KBM-7 (cell line): ENCODE measurements around the gene GLRA2.
"Not testable (repeated sequence)": the region's sequence is repeated elsewhere in the genome, so short reads cannot be mapped to it uniquely, and the experiment has no call there.

ENCODE experiments used
- DNase-seq: peaks from one replicate; pipeline ENCODE4 v3.0.0-alpha.2; 2015
- in situ Hi-C: fragments of 300-500 bp; cut with MboI; formaldehyde crosslinking; loops from 2 replicates; pipeline ENCODE4 v1.14.3; 2020; ENCODE audit warnings: low sequenced_read_pairs, low pct_unique_long_range_greater_than_20kb, mixed read lengths

Gene GLRA2

GRCh38 chrX:14590216-14590615 lies 60.9 kb downstream of the GLRA2 start:
- in situ Hi-C loops, result no loop called here
- no peak for DNase-seq

- no peak for DNase-seq
- in situ Hi-C loops, result no loop called here
Measured at GRCh38 chrX:14590693-14591424, 61.5 kb downstream of the GLRA2 start.

- in situ Hi-C loops, result no loop called here
- no peak for DNase-seq
Measured at GRCh38 chrX:14591976-14592375, 62.6 kb downstream of the GLRA2 start.

GRCh38 chrX:14594521-14594920 lies 65.2 kb downstream of the GLRA2 start:
- in situ Hi-C loops, result no loop called here
- no peak for DNase-seq

GRCh38 chrX:14598330-14598729 lies 69.0 kb downstream of the GLRA2 start:
- no peak for DNase-seq
- in situ Hi-C loops, result no loop called here

GRCh38 chrX:14607446-14607985 lies 78.2 kb downstream of the GLRA2 start:
- no peak for DNase-seq
- in situ Hi-C loops, result no loop called here

GRCh38 chrX:14612450-14612849 lies 83.1 kb downstream of the GLRA2 start:
- DNase-seq, in situ Hi-C loops: not testable (repeated sequence)

- DNase-seq, result no peak
- in situ Hi-C loops, result no loop called here
Measured at GRCh38 chrX:14616301-14616700, 87.0 kb downstream of the GLRA2 start.

GRCh38 chrX:14616836-14617235 lies 87.5 kb downstream of the GLRA2 start:
- in situ Hi-C loops, result no loop called here
- DNase-seq, result no peak

- DNase-seq, result no peak
- in situ Hi-C loops, result no loop called here
Measured at GRCh38 chrX:14618177-14618965, 89.0 kb downstream of the GLRA2 start.

GRCh38 chrX:14630733-14631132 lies 101.4 kb downstream of the GLRA2 start:
- in situ Hi-C loops, result no loop called here
- peak; percentile 3 for DNase-seq

GRCh38 chrX:14641681-14642655 lies 112.6 kb downstream of the GLRA2 start:
- DNase-seq, result no peak
- in situ Hi-C loops, result no loop called here

- DNase-seq, result no peak
- in situ Hi-C loops, result no loop called here
Measured at GRCh38 chrX:14660970-14661369, 131.6 kb downstream of the GLRA2 start.

GRCh38 chrX:14670819-14671218 lies 141.5 kb downstream of the GLRA2 start:
- in situ Hi-C loops, result no loop called here

GRCh38 chrX:14672611-14673172 lies 143.4 kb downstream of the GLRA2 start:
- in situ Hi-C loops, result no loop called here

More at GRCh38 chrX:14670819-14671218, 141.5 kb downstream of the GLRA2 start:
- DNase-seq, result no peak

GRCh38 chrX:14673236-14673635 lies 143.9 kb downstream of the GLRA2 start:
- in situ Hi-C loops, result no loop called here
- DNase-seq, result no peak

More at GRCh38 chrX:14672611-14673172, 143.4 kb downstream of the GLRA2 start:
- no peak for DNase-seq

GRCh38 chrX:14673764-14674163 lies 144.4 kb downstream of the GLRA2 start:
- in situ Hi-C loops, result no loop called here
- no peak for DNase-seq

GRCh38 chrX:14675500-14675899 lies 146.2 kb downstream of the GLRA2 start:
- no peak for DNase-seq
- in situ Hi-C loops, result no loop called here

GRCh38 chrX:14676431-14676830 lies 147.1 kb downstream of the GLRA2 start:
- in situ Hi-C loops, result no loop called here
- DNase-seq, result no peak
